NCI-H2196 treated with DMSO at 0.1 percent for 48 hours (cell line): ENCODE measurements around the gene KAT7.
"Not testable (repeated sequence)": the region's sequence is repeated elsewhere in the genome, so short reads cannot be mapped to it uniquely, and the experiment has no call there.

ENCODE experiments used
- DNase-seq: peaks from one replicate; lab custom pipeline; 2025; ENCODE audit not compliant: unreplicated experiment; lab: John Stamatoyannopoulos, UW

KAT7 gene

GRCh38 chr17:49788478-49789242 lies at the start of gene KAT7:
Gene KAT7 (plus strand): TSS chr17:49788681. CDS start chr17:49788835, 154 bp downstream.
- peak; percentile 99 for DNase-seq

DNA sequence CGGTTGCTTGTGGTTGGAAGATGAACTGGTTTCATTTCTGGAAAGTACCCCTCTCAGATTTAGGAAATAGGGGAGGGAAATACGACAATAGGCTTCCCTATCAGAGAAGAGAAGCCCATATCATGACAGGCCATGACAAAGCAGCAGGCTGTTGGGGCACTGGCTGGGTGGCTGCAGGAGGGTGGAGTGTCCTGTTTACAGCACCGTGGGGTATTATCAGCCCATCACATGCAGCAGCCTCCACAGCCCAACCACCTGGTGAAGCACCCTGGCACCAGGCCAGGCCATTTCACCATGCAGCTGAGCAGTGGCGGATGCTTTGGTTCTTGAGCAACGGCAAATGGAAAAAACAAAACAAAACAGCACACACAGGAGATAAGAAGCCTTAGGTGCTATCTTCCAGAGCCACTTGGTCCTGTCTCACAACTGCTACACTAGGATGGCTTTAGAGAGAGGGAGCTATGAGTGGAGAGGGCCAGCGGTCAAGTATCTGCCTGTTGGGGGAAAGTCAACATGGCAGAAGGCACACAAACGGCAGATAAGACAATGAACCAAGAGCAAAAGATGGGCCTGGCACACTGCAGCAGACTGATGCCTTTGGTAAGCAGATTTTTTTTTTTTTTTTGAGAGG lies 48.7 kb upstream of the KAT7 start:
- peak; percentile 65 for DNase-seq

DNA sequence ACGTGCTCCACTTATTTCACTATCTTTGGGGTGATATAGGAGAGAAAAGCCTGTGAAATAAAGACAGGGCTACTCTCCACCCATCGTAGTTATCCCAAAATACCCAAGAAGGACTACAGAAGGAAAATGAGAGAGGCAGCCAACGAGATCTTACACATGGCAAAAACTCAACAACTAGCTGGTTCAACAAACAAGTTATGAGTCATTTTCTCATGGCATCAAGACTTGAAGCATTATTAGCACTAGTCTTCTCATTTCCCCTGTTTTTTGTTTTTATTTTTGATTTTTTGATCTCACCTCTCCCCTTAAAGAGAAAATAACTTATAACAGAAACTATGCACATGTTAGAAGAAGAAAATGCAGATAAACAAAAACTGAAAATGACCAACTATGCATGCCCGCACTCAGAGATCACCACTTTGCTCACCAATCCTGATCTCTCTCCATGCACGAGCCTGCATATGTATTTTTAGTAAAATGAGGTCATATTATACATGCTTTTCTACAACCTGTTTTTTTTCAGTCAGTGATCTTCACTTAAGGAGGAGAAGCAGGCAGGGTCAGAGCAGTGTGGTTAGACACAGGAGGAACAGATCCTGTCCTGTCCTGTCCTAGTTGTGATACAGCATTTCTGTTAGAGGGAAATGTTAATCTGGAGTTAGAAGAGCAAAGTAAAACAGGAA lies 47.3 kb upstream of the KAT7 start:
- no peak for DNase-seq

GRCh38 chr17:49741692-49742076 lies 46.8 kb upstream of the KAT7 start:
- DNase-seq: no peak

DNA sequence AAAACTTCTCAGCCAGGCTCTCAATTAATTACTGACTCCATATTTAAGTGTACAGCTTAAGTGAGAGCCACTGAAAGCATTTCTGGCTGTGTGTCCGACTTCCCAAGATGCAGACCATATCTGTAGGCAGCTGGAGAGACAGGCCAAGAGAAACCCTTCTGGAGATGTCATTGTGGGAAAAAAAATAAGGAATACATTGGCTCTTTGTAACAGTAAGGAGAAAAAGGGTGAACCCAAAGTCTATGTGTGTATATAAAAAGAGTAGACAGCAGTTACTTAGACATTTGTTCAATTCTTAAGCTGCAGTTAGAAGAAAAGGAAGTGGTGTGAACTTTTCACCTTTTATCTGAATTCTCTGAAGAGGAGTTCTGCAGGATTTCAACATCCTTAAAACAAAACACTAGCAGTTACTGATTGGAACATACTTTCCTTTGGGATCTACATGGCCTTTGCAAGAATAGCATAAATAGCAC lies 46.3 kb upstream of the KAT7 start:
- no peak for DNase-seq

DNA sequence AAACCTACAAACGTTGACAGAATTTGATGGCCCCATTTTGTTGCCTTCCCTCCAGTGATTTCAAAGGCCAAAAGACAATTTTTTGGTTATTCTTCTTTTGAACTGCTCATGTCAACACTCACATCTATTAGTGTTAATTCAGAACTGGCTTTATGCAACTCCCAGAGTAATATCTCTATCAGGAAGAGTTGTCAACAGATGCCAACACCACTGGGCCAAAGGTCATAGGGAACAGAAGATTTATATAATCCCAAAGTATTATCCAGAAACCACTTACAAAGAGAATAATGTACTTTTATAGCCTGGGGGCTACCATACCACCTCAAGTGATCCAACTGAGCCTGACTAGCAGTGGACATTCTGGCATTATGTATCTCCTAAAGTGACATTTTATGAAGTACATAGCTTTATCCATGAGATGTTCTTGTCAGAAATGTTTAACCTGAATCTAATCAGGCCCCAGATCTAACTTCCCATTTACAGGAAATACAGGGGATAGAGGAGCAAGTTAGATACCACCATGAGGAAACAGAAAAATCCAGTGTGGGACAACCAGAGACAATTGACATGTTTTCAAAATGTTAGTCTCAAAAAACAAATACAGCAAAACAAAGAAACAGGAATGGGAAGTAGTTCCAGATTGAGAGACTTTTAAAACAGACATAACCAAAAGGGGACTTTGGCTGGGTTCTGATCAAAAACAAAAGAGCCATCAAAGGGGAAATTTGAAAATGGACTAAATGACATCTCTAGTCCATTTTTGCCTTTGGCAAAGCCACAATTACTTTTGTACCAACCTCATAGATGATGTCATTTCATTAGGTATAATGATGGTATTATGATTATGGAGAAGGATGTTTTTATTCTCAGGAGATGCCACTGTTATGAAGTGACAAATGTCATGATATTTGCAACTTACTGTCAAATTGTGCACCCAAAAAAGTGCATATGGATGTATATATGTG lies 43.0 kb upstream of the KAT7 start:
- no peak for DNase-seq

GRCh38 chr17:49746791-49747490 lies 41.5 kb upstream of the KAT7 start:
- DNase-seq: no peak

DNA sequence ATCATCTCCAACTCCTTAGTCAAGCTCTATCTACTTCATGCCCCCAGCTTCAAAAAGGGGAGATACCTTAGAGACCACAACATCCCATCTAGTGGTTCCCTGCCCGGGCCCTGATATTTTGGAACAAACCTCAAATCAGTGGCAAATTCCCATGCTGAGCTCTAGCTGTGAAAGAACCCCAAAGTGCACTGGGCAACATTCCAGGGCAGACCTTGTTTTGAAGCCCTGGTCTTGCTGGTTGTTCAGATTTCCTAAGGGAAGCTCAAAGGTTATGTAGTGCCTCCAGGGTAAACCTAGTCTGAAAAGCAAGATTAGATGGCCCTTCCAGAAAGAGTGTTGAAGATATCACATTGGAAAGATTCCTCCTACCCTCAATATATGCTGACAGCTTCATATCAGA lies 40.8 kb upstream of the KAT7 start:
- DNase-seq: no peak

DNA sequence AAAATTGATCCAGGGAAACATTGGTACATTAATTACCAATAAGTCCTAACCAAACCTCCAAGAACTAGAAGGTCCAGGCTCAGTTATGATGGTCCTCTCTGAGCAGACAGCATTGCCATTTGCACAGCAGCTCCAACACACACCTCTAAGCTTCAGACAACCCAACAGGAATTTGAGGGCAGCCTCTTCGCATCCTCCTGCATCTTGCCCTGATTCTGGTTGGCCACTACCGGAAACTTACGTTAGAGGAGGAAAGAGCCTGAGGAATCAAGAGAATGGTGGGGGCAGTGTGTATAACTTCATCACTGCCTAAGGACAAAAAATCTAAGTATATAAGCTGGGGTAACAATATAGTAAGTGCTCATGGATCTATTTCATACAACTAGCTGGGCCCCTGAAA lies 40.3 kb upstream of the KAT7 start:
- no peak for DNase-seq

DNA sequence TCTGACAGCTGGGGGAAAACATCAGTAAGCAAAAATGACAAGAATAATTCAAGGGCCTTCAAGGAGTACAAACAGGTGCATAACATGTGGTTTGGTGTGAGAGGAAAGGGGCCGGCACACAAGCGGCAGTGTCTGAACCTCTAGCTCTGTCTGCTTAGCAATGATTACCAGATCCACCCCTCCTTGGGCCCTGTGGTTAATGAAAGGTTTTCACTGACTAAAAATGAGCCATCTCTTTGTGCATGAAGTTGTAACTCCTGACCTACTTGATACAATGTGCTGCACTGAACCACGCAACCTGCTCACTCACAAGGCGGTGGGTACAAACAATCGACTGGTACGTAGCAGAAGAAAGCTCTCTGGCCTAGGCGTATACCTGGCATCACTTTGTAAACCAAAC lies 39.7 kb upstream of the KAT7 start:
- DNase-seq: no peak

DNA sequence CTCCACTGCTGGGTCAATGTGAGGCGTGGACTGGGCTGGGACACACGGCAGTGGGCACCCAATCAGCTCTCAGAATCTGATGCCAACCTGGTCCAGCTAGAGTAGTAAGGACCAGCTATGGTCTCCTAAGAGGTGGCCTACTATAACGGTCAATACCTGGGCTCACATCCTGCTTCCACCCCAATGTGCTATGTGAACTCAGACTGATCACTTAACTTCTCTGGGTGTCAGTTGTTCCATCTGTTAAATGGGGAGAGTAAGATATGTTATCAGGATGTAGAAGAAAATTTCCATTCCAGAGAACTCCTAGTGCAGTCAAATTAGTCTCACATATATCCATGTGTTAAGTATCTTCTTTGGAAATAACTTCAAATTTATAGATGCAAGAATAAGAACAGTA lies 38.8 kb upstream of the KAT7 start:
- no peak for DNase-seq

DNA sequence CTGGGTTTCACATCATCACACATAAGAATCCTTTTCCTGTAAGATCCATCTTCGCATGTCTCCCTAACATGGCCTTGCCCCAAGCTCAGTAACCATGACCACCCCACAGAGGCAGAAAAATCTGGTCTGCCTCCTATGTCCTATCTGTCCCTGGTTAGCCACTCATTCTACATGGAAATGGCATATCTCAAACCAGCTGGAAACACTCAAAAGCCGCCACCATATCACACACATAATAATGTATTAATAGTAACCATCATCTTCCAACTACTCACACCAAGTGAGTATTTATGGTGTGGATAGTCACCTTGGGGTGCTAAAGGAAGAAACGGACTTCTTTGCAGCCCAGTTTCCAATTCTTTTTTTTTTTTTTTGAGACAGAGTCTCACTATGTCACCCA lies 36.0 kb upstream of the KAT7 start:
- no peak for DNase-seq

GRCh38 chr17:49753959-49754391 lies 34.5 kb upstream of the KAT7 start:
- no peak for DNase-seq

- no peak for DNase-seq
Measured at GRCh38 chr17:49755663-49756283, 32.7 kb upstream of the KAT7 start.

- no peak for DNase-seq
Measured at GRCh38 chr17:49756323-49757150, 31.9 kb upstream of the KAT7 start.

DNA sequence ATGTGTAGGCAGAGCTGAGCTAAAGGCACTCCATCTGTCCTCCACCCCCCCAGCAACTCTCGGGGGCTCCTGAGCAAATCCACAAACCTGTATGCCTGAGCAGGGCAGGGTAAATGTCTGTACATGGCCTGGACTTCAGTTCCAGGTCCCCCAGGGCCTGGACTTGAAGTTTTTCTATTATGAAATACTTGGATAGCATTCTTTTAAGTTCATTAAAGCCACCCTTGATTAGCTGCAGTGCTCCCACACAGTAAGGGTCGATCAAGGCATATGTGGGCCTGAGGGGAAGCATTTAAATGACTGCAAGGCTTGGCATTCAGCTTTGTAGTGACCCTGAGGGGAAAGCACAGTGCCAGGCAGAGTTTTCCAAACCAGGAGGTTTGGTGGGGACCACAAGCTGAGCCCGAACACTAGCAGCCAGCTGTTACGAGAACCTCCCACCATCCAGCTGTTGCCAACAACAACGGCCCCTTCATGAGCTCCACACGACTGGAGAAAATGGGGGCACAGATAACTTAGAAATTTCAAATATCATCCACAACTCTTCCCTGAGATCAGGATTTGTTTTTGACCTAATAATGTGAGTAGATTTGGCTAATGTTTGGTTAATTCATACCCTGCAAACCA lies 31.2 kb upstream of the KAT7 start:
- DNase-seq: no peak

DNA sequence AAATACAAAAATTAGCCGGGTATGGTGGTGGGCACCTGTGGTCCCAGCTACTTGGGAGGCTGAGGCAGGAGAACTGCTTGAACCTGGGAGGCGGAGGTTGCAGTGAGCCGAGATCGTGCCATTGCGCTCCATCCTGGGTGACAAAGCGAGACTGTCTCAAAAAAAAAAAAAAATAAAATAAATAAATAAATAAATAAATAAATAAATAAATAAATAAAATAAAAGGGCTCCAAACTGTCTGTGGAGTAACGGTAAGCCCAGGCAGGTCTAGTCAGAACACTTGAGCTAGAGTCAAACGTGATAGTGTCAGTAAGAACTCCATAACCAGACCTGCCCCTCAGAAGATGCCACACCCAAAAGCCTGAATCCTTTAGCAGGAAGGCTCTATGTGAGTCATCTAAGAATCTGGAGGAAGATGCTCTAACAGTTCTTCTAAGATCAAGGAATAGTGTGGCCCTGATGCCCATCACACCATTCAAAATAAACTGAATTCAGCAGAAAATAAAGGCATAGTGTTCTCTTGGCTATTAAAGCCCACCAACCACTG lies 29.9 kb upstream of the KAT7 start:
- not testable (repeated sequence) for DNase-seq

DNA sequence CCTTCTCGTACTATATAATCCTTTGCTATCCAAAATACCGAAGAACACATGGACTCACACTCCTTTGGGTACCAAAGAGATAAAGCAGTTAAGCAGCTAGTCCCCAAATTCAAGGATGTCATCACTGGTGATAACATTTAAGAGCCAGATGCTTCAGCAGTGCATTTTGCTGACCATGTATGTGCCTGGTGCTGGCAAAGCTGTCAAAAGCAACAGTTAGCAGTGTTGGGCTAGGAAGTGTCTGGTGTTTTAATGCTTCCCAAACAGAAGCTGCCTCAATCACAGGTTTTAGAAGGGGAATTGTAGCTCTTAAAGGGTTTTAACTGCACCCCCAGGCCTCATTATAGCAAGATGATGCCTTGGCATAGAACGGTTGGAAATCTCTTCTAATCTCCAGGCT lies 29.3 kb upstream of the KAT7 start:
- no peak for DNase-seq
